Stimulated activated CD4-positive, alpha-beta T cell treated with anti-CD3 and anti-CD28 coated beads, Interleukin-12 subunit alpha, Interleukin-12 subunit beta, amount 100 ng/mL, for 24 hours (primary cell): Measurements from ENCODE around the gene SLC22A31.

Experiments
- DNase-seq, 2 experiments: peaks; one replicate each; pipeline ENCODE4 v3.0.0-alpha.2; 2020; ENCODE audit warnings: low read depth in 2 of 2

SLC22A31 gene

DNA sequence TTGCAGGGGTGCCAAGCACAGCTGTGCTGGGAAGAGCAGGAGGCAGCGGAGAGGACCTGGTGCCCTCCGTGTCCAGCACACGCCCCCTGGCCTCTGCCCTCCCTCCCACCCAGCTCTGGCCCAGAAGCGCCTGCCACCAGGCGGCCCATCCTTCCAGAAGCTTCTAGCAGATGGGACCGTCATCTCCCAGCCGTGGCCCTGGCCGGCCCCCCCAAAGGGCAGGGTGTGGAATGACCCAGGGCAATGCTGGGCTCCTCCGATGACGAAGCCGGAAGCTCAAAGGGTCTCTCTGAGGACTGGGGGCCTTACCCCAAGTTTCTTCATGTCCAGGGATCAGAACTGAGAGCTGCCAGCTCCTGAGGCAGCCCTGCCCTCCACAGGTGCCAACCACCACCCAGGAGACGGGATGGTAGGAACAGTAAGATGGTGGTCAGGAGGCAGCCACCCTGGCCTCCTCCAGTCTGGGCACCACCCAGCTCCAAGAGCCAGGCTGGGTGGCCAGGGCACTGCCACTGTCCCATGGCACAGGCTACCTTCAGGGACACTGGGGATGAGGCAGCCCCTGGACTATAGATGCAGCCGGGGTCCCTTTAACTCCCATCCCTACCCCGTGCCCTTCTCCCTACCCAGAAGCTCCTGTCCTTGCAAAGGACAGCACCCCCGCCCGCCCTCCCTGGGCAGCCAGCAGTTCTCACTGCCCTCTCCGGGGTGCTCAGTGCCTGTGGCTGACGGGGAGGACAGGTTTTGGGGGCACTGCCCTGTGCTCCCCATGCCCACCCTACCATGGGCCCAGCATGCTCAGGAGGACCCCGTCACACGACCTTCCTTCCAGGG lies 35.3 kb downstream of the SLC22A31 start:
- DNase-seq = no peak

DNA sequence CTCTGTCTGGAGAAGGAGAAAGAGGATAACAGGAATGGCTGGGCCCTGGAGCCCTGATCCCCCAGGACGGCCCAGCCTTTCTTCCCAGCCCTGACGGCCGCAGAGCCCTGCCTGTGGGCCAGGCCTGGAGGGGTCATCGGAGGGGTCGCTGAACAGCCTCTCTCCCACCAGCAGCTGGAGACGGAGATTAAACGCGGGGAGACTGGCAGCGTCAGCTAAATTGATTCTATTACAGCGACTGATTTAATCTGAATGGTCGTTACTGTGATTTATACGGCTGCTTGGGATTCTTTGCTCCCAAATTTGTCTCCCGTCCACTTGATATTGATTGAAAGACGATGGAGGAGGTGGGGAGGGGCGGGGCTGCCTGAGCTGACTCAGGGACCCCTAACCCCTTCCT lies 35.9 kb downstream of the SLC22A31 start:
- DNase-seq = no peak

DNA sequence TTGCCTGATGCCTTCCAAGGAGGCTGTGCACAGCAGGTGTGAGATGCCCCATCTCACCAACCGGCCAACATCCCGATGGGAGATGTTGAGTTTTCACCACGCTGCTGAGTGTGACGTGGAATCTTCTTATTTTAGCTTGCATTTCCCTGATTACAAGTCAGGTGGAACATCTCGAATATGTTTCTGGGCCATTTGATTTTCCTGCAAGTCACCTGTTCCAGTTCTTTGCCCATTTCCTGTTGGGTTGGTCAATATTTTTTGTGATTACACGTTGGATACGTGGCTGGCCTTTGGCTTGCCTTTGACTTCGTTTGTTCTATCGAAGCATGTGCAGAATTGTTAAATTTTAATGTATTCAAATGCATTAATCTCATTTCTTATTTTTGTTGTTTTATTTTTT lies 37.0 kb downstream of the SLC22A31 start:
- no peak for DNase-seq

DNA sequence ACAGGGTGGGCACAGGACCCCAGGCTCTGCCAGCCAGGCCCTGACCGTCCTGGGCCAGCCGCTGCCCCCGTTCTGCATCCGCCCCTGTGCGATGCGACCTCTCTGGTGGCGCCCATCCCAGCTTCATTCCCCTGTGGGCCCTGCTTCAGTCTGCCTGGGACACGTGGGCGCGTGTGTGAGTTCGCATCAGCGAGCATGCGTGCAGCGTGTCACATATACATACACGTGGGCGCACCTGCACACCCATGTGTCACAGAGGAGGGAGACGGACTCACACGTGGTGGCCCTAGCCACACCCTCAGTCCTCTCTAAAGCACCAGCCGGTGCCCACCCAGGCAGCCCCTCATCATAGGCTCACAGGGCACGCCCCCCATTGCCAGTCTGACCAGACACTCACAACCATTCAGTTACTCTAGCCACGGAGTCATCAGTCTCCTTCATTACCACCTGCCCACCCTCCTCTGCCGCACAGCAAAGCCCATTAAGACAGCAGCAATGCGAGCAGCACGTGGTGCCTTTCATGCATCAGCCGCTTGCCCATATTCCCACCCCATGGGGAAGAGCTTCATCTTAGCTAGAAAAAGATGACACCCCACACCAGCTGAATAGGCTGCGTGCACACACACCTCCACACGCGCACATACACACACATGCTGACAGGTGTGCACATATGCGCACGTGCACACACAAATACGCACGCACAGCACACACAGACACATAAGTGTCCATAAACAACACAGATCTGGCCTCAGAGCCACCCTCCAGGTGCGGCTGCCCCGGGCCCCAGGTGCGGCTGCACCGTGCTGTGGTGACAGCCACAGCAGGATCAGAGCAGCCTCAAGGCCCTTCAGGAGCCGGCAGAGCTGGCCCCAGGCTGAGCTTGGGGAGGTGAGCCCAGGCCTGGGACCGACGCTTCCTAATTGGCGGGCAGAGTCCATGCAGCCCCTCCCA lies 38.3 kb downstream of the SLC22A31 start:
- no peak for DNase-seq

DNA sequence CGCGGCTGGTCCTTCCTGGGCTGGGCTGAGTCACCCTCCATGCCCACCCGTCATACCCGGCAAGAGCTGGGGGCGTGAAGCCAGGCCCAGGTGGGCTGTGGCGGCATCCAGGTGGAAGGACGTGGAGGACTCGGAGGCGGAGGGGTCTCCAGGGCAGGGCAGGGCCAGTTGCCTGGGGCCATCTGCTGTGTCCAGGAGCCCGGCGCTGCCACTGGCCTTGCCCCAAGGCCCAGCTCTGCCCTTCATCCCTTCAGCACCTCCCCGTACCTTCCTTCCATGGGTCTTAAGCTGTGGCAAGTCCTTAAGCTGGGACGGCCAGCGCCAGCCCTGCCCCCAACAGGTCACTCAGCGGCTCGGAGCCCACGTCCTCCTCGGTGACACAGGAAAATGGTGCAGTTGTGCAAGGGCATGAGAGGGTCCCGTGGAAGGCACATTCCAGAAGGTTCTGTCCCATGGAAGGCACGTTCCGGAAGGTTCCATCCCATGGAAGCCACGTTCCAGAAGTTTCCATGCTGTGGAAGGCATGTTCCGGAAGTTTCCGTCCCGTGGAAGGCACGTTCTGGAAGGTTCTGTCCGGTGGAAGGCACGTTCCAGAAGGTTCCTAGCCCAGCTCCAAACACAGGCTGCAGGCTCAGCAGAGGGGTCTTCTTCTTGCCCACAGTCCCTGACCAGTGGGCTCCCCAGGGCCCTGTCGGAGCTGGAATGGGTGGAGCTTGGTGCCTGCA lies 39.2 kb downstream of the SLC22A31 start:
- DNase-seq = no peak

DNA sequence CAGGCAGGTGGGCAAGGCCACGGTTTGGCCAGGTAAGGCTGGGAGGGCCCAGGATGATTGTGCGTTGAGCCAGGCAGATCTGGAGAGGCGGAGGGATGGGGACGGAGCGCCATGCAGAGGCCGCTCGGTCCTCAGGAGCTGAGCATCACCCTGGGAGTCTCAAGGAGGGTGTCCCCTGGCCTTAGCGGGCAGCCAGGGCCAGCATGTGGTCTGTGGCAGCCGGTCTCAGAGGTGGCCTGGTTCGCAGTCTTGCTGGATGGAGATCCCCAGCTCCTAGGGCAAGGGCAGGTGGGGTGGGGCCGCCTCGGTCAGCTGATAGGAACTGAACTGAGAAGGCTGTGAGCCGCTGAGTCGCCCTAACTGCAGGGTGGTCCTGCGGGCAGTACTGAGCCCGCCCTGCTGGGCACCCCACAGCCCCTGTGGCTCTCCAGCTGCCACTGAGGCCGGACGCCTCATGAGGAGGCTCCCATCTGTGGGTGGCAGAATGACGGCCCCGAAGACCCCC lies 40.4 kb downstream of the SLC22A31 start:
- DNase-seq = no peak

DNA sequence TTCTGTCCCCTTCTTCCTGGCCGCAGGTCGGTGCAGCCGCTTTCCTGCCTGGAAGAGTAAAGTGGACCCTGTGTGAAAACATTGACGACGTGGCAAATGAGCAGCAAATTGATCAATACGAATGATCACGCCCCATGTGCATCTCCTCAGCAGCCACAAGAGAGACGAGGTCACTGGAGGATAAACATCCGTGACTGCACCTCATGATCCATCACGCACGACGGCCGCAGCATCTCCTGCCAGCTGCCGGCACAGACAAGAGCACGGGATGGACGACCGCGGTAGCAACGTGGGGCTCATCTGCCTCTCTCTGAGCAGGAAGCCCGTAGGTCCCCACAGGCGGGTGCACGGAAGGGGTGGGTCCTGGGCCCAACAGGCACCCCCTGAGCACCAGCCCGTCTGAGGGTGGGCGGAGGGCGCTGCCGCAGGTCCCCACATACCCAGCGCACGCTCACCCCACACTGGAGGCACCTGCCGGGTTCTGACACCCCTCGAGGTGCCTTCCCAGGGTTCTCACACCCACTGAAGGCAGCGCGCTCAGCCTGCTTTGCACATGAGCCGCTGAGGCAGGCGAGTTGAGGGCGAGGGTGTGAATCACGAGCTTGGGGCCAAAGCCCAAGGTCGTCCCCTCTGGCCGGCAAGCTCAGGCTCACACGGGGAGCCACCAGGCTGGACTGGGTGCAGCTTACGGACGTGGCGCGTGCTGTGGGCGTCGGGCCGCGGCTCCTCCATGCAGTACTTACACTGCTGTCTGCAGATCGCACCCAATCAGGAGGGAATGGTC lies 41.1 kb downstream of the SLC22A31 start:
- DNase-seq = no peak

DNA sequence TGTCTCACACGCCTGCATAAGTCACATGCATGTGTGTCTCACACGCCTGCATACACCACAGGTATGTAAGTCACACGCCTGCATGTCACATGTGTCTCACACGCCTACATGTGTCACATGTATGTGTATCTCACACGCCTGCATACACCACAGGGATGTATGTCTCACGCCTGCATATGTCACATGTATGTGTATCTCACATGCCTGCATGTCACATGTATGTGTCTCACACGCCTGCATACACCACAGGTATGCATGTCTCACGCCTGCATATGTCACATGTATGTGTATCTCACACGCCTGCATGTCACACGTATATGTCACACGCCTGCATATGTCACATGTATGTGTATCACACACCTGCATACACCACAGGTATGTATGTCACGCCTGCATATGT lies 42.6 kb downstream of the SLC22A31 start:
- DNase-seq = no peak

DNA sequence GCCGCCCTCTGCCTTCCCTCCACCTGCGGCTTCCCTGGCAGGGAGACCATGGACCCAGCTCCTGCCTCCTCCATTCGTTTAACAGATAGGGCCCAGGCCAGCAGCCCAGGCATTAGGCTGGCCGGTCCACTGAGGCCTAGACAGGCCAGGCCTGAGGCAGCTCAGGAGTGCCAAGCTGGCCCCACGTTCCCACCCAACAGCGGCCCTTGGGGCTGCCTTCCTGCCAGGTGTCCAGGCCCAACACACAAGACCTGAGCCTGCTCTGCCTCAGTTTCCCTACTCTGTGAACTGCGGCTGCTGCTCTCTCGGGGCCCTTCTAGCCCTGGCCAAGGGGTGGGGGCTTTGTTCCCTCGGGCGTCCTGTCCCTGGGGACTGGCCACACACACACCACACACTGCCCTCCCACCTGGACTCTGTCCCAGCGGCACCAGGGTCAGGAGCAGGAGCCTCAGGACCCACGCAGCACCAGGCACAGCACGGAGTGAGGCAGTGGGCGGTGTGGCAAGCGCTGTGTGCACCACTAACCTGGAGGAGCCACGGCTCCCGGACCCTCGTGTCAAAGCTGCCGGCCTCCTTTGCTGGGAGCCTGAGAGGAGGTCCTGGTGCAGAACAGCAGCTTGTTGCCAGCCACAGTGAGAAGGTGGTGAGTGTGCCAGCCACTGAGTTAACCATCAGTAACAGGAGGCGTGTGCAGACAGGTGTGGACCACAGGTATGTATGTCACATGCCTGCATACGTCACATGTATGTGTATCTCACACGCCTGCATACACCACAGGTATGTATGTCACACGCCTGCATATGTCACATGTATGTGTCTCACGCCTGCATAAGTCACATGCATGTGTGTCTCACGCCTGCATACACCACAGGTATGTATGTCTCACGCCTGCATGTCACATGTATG lies 43.3 kb downstream of the SLC22A31 start:
- no peak for DNase-seq

DNA sequence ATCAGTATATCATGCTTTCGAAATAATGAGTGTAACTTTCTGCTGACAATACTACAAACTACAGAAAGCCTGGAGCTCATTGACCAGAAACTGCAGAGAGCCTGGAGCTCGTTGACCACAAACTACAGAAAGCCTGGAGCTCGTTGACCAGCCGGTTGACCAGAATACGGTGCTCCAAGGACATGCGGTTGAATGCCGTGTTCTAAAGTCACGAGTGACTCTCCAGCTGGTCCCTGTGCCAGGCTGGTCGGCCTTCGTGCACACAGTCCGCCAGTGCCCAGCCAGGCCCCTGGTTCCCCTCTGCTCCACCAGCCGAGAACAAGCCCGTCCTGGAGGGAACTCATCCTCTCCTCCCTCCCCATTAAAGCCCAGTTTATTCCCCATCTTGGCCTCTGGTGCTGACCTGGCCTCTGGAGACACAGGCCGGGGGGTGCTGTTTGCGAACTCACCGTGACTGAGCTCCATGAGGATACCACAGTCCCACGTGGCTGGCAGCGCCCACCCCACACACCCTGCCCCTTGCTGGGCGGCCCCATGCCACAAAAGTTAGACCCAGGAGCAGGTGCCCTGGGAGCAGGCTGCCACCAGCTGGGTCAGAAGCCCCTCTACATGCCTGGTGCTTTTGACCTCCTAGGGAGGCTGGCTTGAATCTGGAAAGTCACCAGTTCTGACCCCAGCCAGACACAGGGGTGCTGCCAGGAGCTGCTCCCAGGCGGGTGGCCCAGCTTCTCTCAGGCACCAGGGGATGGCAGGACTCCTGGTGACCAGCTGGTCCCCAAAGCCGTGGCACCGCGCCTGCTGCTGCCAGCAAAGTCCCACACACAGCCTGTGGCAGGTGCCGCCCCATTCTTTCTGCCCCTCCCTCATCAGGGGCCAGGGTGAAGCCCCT lies 44.2 kb downstream of the SLC22A31 start:
- DNase-seq = no peak

DNA sequence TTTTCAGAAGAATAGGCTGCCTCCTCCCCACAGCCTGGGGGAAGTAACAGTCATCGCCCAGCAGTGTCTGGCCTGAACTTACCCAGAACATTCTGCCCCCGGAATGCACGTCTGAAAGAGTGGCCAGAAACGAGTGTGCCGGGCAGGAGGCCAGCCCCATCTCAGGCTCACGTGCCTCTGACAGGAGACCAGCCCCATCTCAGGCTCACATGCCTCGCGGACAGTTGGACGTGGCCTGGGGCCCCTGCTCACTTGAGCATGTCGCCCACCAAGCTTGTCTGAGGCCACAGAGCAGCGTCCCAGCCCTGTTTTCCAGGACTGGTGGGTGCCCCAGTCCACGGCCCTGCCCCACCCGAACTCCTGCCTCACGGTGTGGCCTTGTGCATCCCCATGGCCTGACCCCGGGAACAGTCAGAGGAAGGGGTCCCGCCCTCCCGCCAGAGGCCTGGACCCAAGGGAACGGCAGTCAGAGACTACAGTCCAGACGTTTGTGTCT lies 45.1 kb downstream of the SLC22A31 start:
- DNase-seq = no peak

DNA sequence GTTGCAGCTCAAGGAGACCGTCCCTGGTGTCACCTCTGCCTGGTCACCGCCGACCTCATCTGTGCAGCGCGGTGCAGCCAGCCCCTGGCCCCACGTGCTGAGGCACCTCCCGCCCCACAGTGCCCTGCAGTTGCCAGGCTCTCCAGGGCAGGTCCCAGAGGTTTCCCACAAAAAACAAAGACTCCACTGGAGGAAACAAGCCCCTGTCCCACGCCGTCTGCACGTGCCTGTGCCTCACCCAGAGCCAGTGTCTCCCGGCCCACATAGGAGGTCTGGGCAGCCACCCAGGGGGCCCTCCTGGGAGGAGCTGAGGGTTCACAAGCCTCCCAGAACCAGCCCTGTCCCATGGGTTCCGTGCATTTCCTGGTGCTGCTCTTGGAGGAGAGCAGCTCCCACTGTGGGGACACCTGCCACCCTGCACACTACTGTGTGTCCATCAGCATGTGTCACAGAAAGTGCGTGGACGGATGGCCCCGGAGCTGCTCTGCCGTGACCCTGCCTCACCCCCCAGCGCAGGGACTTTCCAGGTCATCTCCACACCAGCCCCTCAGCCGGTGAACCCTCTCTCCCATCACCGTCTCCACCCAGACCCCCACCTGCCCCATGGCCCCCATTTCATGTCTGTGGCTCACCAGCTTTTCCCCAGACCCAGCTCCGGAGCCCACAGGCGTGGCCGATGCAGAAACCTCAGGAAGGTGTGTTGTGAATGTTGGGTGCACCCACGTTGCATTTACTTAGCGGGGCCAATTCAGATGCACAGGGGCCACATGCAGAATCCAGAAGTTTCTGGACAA lies 45.8 kb downstream of the SLC22A31 start:
- DNase-seq = no peak

DNA sequence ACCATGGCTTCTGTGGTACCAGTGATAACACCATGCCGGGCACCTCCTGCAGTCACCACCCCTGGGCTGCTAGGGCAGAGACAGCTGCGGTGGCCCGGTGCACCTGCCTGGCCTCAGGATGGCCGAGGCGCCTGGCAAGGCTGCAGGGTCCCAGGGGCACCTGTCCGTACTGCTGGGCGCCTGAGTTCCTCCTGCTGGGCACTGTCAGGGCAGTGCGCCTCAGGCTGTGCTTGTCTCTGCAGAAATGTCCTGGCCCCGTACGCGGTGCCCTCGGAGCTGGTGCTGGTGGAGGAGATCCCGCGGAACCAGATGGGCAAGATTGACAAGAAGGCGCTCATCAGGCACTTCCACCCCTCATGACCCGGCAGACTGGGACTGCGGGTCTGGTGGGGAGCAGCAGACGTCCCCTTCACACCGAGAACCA lies 46.5 kb downstream of the SLC22A31 start:
- DNase-seq = no peak

DNA sequence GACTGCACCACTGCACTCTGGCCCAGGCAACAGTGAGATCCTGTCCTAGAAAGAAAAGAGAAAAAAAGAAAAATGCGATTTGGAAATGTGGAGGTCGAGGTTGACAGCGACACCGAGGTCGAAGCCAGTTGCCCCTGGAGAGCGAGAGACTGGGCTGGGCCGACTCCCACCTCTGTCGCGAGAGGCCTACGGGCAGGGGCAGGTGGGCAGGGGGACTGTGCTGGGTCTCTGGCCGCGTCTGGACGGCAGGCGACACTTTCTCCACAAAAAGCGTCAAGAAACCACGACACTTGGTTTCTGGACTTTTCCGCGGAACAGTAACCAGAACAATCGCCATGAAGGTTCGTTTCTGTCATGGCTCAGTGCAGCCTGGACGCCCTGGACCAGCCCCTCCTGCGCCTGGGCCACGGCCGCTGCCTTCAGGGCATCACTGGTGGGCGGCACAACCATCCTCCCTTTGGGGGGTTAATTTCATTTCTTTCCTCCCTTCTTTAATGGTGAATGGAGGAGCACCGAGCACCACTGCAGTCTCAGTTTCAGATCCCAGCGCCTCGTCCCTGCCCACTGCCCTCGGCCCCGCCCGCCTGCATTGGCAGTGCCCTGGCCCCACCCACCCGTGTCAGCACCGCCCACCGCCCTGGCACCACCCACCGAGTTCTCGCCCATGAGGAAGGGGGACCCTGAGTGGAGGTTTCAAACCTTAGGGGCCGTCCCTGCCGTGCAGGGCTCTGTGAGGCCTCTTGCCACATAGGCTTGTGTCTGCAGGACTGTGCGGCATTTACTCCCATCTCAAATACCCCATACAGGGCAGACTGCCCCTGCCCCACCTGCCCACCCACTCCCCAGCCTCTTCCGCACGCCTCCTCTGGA lies 47.3 kb downstream of the SLC22A31 start:
- no peak for DNase-seq

DNA sequence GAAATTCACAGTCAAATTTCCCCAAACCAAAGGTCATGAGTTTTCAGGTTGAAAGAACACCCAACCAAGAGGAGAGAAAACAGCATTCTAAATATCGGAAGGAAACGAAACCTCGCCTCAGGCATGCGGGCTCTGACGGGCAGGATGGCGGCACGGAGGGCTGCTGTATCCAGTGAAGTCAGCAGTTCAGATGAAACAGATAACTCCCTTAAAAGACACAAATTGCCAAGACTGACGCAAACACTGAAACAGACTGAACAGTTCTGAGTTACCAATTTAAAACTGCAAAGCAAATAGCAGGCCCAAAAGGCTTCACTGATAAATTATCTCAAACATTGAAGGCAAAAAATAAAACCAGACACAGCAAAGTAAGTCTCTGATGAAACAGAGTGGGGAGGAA lies 49.4 kb downstream of the SLC22A31 start:
- no peak for DNase-seq

DNA sequence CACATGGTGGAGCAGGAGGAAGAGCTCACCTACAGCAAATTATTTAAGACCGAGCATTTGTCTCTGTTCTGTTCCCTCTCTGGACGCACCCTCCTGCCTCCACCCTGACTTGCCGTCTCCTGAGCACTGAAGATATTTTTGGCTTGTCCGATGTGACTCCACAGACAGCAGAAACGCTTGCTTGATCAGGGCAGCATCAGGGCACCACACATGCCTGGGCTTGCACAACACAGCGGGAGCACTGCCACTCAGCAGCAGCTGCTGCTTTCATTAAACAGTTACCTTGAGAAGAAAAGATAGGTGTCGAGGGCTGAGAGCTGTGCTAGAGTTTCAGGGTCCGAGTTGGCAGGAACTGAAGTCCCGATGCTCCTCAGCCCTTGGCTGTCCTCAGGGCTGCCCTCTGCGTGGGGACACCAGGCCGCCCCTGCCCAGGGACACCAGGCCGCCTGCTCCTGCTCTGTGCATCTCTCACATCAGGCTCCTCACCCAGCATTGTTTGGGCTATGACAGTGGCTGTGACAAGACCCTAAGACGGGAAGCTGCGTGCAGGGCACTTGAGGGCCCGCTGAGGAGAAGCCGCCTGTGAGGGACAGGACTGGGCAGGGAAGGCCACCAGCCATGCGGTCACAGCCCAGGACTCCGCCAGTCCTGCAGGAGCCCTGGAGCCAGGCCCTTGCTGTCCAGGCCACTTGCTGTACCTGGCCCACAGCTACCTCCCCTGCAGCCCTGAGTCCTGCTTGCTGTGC lies 50.1 kb downstream of the SLC22A31 start:
- no peak for DNase-seq
